Endothelial cell of umbilical vein (primary cell): ENCODE data around the gene RECK. TPM values are rescaled to one million over a fixed set of nuclear protein-coding genes. Genes with fewer than 3 reads are reported as not detected.

Source experiments
- BruUV-seq: library from RNA; stranded (reverse); fragments of 400-500 nt; replicated peaks from 2 replicates; lab custom pipeline; 2021; lab: Mats Ljungman, UMichigan
- CTCF ChIA-PET: fragments of 300-600, 350-600 bp; sonication (Branson Sonifier 250); formaldehyde crosslinking; loops from one replicate; lab custom pipeline; 2021; ENCODE audit warnings: antibody characterized with exemption, inconsistent platforms; lab: Charles Lee
- POLR2A ChIA-PET: fragments of 300-600, 350-600 bp; sonication (Branson Sonifier 250); formaldehyde crosslinking; loops from one replicate; lab custom pipeline; 2021; ENCODE audit warnings: antibody characterized with exemption, inconsistent platforms; lab: Charles Lee
- DNase-seq: peaks from one replicate; pipeline ENCODE4 v3.0.0-alpha.2; 2011; ENCODE audit warnings: low read depth, low spot score
- FAIRE-seq: peaks from 2 replicates; lab custom pipeline; 2011; peaks lifted over from hg19 to GRCh38; lab: Jason Lieb, UNC
- H2AFZ ChIP-seq: 2 replicates; pipeline ENCODE4 v1.6.0; 2012; ENCODE audit warnings: low read depth, low read length, control low read depth, inconsistent platforms
- H3K27ac ChIP-seq: 2 replicates; pipeline ENCODE4 v1.5.1; 2011; ENCODE audit warnings: low read depth, mild to moderate bottlenecking, control low read depth, low read length, moderate library complexity; ENCODE audit not compliant: insufficient read depth
- H3K27me3 ChIP-seq, 2 experiments: 2 replicates each; pipeline versions ENCODE4 v1.6.0 to v1.6.1; 2011; ENCODE audit warnings: low read length in 2 of 2, mixed read lengths in 1 of 2; ENCODE audit not compliant: control insufficient read depth in 2 of 2, insufficient read depth in 2 of 2
- H3K36me3 ChIP-seq, 2 experiments: 2 replicates in 1 of 2; 3 replicates in 1 of 2; pipeline ENCODE4 v1.5.1; 2011; ENCODE audit warnings: low read length in 2 of 2, mild to moderate bottlenecking in 1 of 2, moderate library complexity in 1 of 2; ENCODE audit not compliant: control insufficient read depth in 2 of 2, insufficient read depth in 2 of 2; ENCODE audit errors: extremely low read depth in 1 of 2
- H3K4me1 ChIP-seq: 3 replicates; pipeline ENCODE4 v1.5.1; 2011; ENCODE audit warnings: mild to moderate bottlenecking, low read length; ENCODE audit not compliant: control insufficient read depth, insufficient read depth; ENCODE audit errors: extremely low read depth
- H3K4me2 ChIP-seq: 2 replicates; pipeline ENCODE4 v1.6.1; 2011; ENCODE audit warnings: low read length, control low read depth, mixed read lengths; ENCODE audit not compliant: insufficient read depth
- H3K4me3 ChIP-seq, 3 experiments: fragments of 200-600 bp in 1 of 3; sonication (generic), shearing (Covaris generic) in 1 of 3; replicated peaks in 1 of 3; 2 replicates each; pipeline ENCODE4 v1.5.1; 2011 to 2016; ENCODE audit warnings: control low read depth in 3 of 3, low read length in 3 of 3, mild to moderate bottlenecking in 2 of 3, inconsistent platforms in 1 of 3, low read depth in 1 of 3, moderate library complexity in 1 of 3; ENCODE audit not compliant: insufficient read depth in 1 of 3
- H3K79me2 ChIP-seq: 2 replicates; pipeline ENCODE4 v1.6.0; 2012; ENCODE audit warnings: low read length, inconsistent platforms; ENCODE audit not compliant: control insufficient read depth, insufficient read depth
- H3K9ac ChIP-seq: replicated peaks from 2 replicates; pipeline ENCODE3; 2011; ENCODE audit warnings: low read length, control low read depth; ENCODE audit not compliant: insufficient read depth; ENCODE audit errors: extremely low read depth
- H3K9me1 ChIP-seq: replicated peaks from 3 replicates; pipeline ENCODE4 v1.6.0; 2011; ENCODE audit warnings: mild to moderate bottlenecking, low read length; ENCODE audit not compliant: control insufficient read depth, insufficient read depth; ENCODE audit errors: extremely low read depth
- H3K9me3 ChIP-seq: replicated peaks from 2 replicates; pipeline ENCODE4 v1.5.1; 2012; ENCODE audit warnings: low read length, inconsistent platforms; ENCODE audit not compliant: control insufficient read depth, insufficient read depth
- H4K20me1 ChIP-seq: replicated peaks from 2 replicates; pipeline ENCODE3; 2011; ENCODE audit warnings: mild to moderate bottlenecking, low read length; ENCODE audit not compliant: control insufficient read depth, insufficient read depth; ENCODE audit errors: extremely low read depth
- EZH2 ChIP-seq: IDR thresholded peaks from 2 replicates; pipeline ENCODE4 v1.6.1; 2012; ENCODE audit warnings: borderline replicate concordance, low read depth, mild to moderate bottlenecking, moderate library complexity, low read length, inconsistent platforms; ENCODE audit not compliant: severe bottlenecking
- FOS ChIP-seq: IDR thresholded peaks from 2 replicates; pipeline ENCODE4 v1.6.1; 2011; ENCODE audit warnings: mild to moderate bottlenecking, low read length, moderate library complexity, borderline replicate concordance; ENCODE audit not compliant: insufficient read depth
- GATA2 ChIP-seq: IDR thresholded peaks from 2 replicates; pipeline ENCODE4 v1.7.0; 2011; ENCODE audit warnings: low read depth, mild to moderate bottlenecking, moderate library complexity, mixed read lengths, low read length; ENCODE audit not compliant: insufficient read length, insufficient read depth
- JUN ChIP-seq: IDR thresholded peaks from 2 replicates; pipeline ENCODE4 v1.6.1; 2011; ENCODE audit warnings: borderline replicate concordance, low read depth; ENCODE audit not compliant: insufficient read length, insufficient read depth
- MYC ChIP-seq: IDR thresholded peaks from one replicate; pipeline ENCODE4 v1.6.1; 2011; ENCODE audit warnings: mild to moderate bottlenecking, low read depth, low read length
- POLR2A ChIP-seq: IDR thresholded peaks from 2 replicates; pipeline ENCODE4 v1.6.1; 2012; ENCODE audit warnings: low read depth, mild to moderate bottlenecking, control low read depth, low read length
- POLR2AphosphoS5 ChIP-seq: IDR thresholded peaks from 2 replicates; pipeline ENCODE4 v1.6.1; 2012; ENCODE audit warnings: low read depth, mild to moderate bottlenecking, control low read depth, low read length, moderate library complexity; ENCODE audit not compliant: insufficient read depth
- dilution Hi-C: fragments of 300-500 bp; cut with MboI; formaldehyde crosslinking; loops from one replicate; pipeline ENCODE4 v1.15.0; 2019; ENCODE audit warnings: low sequenced_read_pairs; ENCODE audit not compliant: extremely low pct_ligation_motif_present
- intact Hi-C: fragments of 100-400 bp; cut with micrococcal nuclease; formaldehyde crosslinking; loops from one replicate; pipeline ENCODE4 v1.10.0; 2022
- polyA plus RNA-seq, 4 experiments: library from polyadenylated mRNA; depleted of rRNA in 3 of 4; stranded (reverse) in 3 of 4; unstranded in 1 of 4; fragments of >200 nt; gene quantifications; 2 replicates each; pipeline versions ENCODE4 v1.2.1 to v1.2.3, GENCODE V29; 2011 to 2012; ENCODE audit warnings: missing spikeins in 1 of 4
- total RNA-seq: library from RNA; stranded (reverse); gene quantifications from 2 replicates; pipeline ENCODE4 v1.2.3, GENCODE V29; 2021
- TF ChIP-seq, protein P1 (sequence below): IDR thresholded peaks from 2 replicates; pipeline ENCODE4 v1.6.1; 2011; ENCODE audit not compliant: insufficient read depth, insufficient read length
- TF ChIP-seq, protein P2 (sequence below), 2 donors: IDR thresholded peaks; 1 replicate in 1 of 2; 2 replicates in 1 of 2; pipeline ENCODE4 v1.5.1; 2011; ENCODE audit warnings: low read length in 2 of 2, mild to moderate bottlenecking in 2 of 2, moderate library complexity in 2 of 2, control low read depth in 1 of 2, inconsistent platforms in 1 of 2, low read depth in 1 of 2; ENCODE audit not compliant: insufficient read depth in 1 of 2; ENCODE audit errors: extremely low read depth in 1 of 2

The RECK gene
- total and polyA plus RNA-seq, 2 donors (not counting 3 experiments of a cell fraction or from before 2014, with no cell fraction given) = 12.0 to 14.1 TPM

DNA sequence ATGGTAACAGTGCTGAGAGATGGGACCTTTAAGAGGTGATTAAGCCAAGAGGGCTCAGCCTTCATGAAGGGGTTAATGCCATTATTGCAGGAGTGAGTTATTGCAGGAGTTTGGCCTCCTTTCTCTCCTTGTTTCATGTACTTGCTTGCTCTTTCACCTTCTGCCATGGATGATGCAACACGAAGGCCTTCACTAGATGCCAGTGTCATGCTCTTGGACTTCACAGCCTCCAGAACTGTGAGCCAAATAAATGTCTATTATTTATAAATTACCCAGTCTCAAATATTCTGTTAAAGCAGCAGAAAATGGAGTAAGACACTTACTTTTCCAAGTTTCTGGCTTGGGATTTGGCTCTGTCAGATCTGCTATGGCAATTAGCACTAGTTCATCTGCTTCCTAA lies 38.4 kb upstream of the RECK start:
- H3K9me3 ChIP-seq = no peaks in the 10 kb centered on the region
- H4K20me1 ChIP-seq = no peaks in the 10 kb centered on the region
- dilution Hi-C loops (no loop called here), intact Hi-C loops (loop anchor here (10.0 kb wide), 1 partner anchor 1716 kb away; no protein-coding TSS in a partner anchor)
- POLR2A ChIA-PET = no interaction called here
- no peak overlapping the region for H2AFZ ChIP-seq
- peaks cover 8 to 9% of the 10 kb centered on the region in 2 experiments for H3K27me3 ChIP-seq
- no peak overlapping the region for H3K4me2 ChIP-seq
- CTCF ChIA-PET = no interaction called here
- no peaks in the 10 kb centered on the region for H3K36me3 ChIP-seq
- no peaks in the 10 kb centered on the region for H3K79me2 ChIP-seq
- H3K9me1 ChIP-seq = no peaks in the 10 kb centered on the region
- no peak overlapping the region for H3K9ac ChIP-seq
- no peak for DNase-seq
- no TSS peak for BruUV-seq
- no peak for FAIRE-seq
- no peak overlapping the region for H3K4me3 ChIP-seq
- no peaks in the 10 kb centered on the region for H3K4me1 ChIP-seq
- no peak for TF ChIP-seq MYC
- no peak for TF ChIP-seq POLR2A
- TF ChIP-seq EZH2 = no peak
- TF ChIP-seq, protein P1, sequence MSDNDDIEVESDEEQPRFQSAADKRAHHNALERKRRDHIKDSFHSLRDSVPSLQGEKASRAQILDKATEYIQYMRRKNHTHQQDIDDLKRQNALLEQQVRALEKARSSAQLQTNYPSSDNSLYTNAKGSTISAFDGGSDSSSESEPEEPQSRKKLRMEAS = no peak
- TF ChIP-seq GATA2 = no peak
- TF ChIP-seq, protein P2, sequence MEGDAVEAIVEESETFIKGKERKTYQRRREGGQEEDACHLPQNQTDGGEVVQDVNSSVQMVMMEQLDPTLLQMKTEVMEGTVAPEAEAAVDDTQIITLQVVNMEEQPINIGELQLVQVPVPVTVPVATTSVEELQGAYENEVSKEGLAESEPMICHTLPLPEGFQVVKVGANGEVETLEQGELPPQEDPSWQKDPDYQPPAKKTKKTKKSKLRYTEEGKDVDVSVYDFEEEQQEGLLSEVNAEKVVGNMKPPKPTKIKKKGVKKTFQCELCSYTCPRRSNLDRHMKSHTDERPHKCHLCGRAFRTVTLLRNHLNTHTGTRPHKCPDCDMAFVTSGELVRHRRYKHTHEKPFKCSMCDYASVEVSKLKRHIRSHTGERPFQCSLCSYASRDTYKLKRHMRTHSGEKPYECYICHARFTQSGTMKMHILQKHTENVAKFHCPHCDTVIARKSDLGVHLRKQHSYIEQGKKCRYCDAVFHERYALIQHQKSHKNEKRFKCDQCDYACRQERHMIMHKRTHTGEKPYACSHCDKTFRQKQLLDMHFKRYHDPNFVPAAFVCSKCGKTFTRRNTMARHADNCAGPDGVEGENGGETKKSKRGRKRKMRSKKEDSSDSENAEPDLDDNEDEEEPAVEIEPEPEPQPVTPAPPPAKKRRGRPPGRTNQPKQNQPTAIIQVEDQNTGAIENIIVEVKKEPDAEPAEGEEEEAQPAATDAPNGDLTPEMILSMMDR (IDR thresholded peaks at IDR 0.05; ENCODE audit: extremely low read depth in 1 of 2, insufficient read depth in 1 of 2, low read depth in 1 of 2, low read length in 2 of 2) = no peak
- TF ChIP-seq FOS = no peak
- TF ChIP-seq JUN = no peak
- TF ChIP-seq POLR2AphosphoS5 = no peak
- H3K27ac ChIP-seq = no peak overlapping the region
